GM21723 (cell line): Measurements from ENCODE around the gene CCDC57.

Source experiments
- ATAC-seq: cut with Tn5 transposase; IDR thresholded peaks from one replicate; pipeline ENCODE4 v1.9.1; 2021; ENCODE audit warnings: mild to moderate bottlenecking, moderate library complexity; ENCODE audit not compliant: unreplicated experiment

Gene CCDC57

GRCh38 chr17:82064433-82065192 is 148.0 kb downstream of the CCDC57 start:
- ATAC-seq, result peak; percentile 6

- ATAC-seq, result no peak
Measured at GRCh38 chr17:82063424-82064415, 148.9 kb downstream of the CCDC57 start.

- no peak for ATAC-seq
Measured at GRCh38 chr17:82062984-82063368, 149.7 kb downstream of the CCDC57 start.

GRCh38 chr17:82062076-82062983 is 150.3 kb downstream of the CCDC57 start:
- no peak for ATAC-seq

- no peak for ATAC-seq
Measured at GRCh38 chr17:82061047-82061925, 151.4 kb downstream of the CCDC57 start.

GRCh38 chr17:82060614-82061013 is 152.0 kb downstream of the CCDC57 start:
- no peak for ATAC-seq

- no peak for ATAC-seq
Measured at GRCh38 chr17:82060001-82060380, 152.7 kb downstream of the CCDC57 start.

GRCh38 chr17:82059272-82060000 is 153.2 kb downstream of the CCDC57 start:
- ATAC-seq, result no peak

GRCh38 chr17:82058855-82059249 is 153.8 kb downstream of the CCDC57 start:
- ATAC-seq, result no peak

- no peak for ATAC-seq
Measured at GRCh38 chr17:82058230-82058854, 154.3 kb downstream of the CCDC57 start.

- no peak for ATAC-seq
Measured at GRCh38 chr17:82056729-82057621, 155.7 kb downstream of the CCDC57 start.

- no peak for ATAC-seq
Measured at GRCh38 chr17:82055965-82056728, 156.5 kb downstream of the CCDC57 start.

- no peak for ATAC-seq
Measured at GRCh38 chr17:82055023-82055964, 157.3 kb downstream of the CCDC57 start.

GRCh38 chr17:82054351-82055022 is 158.2 kb downstream of the CCDC57 start:
- ATAC-seq, result no peak

- no peak for ATAC-seq
Measured at GRCh38 chr17:82053556-82054263, 158.9 kb downstream of the CCDC57 start.
